ENCODE results near the gene ALG12. TPM values are rescaled to one million over a fixed set of nuclear protein-coding genes. Genes with fewer than 3 reads are reported as not detected.

Gene ALG12
- total RNA-seq, 1 donor, result 6.8 TPM

DNA sequence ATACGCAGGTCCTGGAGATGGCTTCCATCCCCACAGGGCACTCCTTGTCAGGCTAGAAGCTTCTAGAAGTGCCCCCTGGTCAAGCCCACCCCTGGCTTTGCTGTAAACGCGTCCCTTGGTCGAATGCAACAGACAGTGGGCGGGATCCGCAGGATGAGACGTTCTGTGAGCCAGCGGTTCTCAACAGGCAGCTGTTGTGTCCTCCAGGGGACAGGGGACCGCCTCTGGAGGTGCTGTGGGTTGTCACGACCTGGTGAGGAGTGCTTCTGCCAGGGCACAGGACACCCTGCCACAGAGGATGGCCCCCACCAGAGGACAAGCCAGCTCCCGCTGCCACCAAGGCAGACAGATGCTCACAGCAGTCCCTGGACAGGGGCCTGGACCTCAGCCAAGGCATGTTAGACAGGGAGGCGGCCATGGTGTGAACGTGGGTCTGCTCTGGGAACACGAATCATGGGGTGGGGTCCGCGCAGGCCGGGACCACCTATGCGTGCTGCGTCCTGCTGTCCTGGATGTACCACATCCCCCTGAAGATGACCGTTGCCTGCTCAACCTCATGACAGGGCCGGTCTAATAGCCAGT is 11.8 kb upstream of the ALG12 start:
- H3K9me3 ChIP-seq (ENCODE audit: low read depth, low read length), result no peaks in the 10 kb centered on the region
- H3K4me3 ChIP-seq (ENCODE audit: low read length), result no peak overlapping the region
- H3K4me1 ChIP-seq (ENCODE audit: insufficient read depth, low read length), result peaks cover 62% of the 10 kb centered on the region
- H3K27me3 ChIP-seq (ENCODE audit: insufficient read depth, low read length), result no peaks in the 10 kb centered on the region

DNA sequence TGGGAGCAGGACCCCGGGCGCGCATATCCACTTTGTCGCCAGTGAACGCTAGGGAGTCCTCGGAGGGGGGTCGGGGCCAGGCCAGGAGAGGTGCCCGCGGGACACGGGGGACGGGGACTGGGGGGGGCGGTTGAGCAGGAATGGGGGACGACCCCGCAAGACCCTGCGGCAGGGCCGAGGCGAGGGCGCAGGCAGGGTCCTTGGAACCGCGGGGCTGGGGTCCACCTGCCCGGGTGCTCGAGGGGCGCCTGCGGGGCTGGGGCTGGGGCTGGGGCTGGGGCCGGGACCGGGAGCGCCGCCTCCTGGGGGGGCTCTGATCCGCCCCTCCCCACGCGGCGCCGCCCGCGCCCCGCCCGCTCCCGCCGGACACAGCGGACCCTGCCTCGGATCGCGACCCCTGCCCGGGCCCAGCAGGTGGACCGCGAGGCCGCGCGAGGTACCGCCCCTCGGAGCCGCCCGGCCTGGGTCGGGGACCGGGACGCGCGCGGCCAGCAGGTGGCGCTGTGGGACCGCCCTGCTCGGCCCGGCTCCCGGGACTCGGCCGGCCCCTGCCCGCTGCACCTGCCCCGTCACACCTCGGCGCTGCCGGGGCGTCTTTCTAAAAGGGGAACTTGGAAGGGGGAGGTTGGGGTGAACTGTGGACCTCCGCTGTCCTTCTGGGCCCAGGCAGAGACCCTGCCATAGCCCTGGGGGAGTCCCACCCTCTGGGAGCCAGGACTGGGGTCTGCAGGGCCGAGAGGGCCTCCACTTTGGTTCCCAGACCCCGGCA is 11.2 kb upstream of the ALG12 start:
- H3K9me3 ChIP-seq (ENCODE audit: low read depth, low read length), result no peaks in the 10 kb centered on the region
- H3K4me3 ChIP-seq (ENCODE audit: low read length), result no peak overlapping the region
- H3K4me1 ChIP-seq (ENCODE audit: insufficient read depth, low read length), result peaks cover 59% of the 10 kb centered on the region
- no peaks in the 10 kb centered on the region for H3K27me3 ChIP-seq (ENCODE audit: insufficient read depth, low read length)

DNA sequence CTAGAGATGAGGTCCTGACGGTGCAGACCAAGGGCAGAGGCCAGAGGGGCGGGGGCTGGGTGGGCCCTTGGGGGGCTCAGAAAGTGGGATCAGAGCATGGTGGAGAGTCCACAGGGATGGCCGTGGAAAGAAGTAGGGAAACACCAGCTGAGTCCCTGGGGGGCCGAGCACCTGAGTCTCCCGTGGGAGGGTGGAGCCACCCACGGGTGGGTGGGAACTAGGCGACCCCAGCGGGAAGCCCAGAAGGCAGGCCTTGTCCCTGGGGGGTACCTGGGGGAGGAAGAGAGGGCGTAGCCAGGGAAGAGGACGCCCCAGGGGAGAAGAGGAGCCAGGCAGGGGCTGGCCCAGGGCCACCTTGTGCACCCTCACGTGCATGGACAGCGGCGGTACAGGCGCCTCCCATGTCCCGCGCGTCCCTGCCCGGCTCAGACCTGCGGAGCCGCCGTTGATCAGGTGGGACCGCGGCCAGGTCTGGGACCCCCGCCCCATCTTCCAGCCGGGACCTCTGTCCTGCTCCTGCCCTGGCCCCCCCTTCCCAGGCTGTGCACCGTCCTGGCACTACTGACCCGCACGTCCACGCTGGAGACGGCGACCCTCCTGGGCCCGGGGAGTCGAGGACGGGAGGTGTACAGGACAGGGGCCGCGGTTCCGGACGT is 10.4 kb upstream of the ALG12 start:
- Histone ChIP-seq H3K4me1 (ENCODE audit: insufficient read depth, low read length) (peaks cover 52% of the 10 kb centered on the region), H3K9me3 (ENCODE audit: low read depth, low read length) (no peaks in the 10 kb centered on the region), H3K4me3 (ENCODE audit: low read length) (no peak overlapping the region)

DNA sequence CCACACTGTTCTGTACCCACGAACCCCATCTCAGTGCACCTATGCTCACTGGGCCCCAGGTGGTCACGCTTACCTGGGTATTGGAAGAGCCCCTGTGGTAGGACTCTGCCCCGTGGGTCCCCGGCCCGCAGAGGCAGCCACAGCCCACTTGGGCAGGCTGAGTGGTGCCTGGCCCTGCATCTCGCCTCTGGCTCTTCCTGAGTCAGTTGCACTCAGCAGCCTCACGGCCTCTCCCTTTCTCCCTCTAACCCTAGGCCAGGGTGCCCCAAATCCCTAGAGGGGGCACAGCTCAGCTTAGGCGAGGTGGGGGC is 9.9 kb upstream of the ALG12 start:
- Histone ChIP-seq H3K9me3 (ENCODE audit: low read depth, low read length) (no peaks in the 10 kb centered on the region), H3K4me1 (ENCODE audit: insufficient read depth, low read length) (peaks cover 46% of the 10 kb centered on the region), H3K4me3 (ENCODE audit: low read length) (no peak overlapping the region), H3K27me3 (ENCODE audit: insufficient read depth, low read length) (no peaks in the 10 kb centered on the region)

More for the DNA sequence above, 10.4 kb upstream of the ALG12 start:
- H3K27me3 ChIP-seq (ENCODE audit: insufficient read depth, low read length), result no peaks in the 10 kb centered on the region

DNA sequence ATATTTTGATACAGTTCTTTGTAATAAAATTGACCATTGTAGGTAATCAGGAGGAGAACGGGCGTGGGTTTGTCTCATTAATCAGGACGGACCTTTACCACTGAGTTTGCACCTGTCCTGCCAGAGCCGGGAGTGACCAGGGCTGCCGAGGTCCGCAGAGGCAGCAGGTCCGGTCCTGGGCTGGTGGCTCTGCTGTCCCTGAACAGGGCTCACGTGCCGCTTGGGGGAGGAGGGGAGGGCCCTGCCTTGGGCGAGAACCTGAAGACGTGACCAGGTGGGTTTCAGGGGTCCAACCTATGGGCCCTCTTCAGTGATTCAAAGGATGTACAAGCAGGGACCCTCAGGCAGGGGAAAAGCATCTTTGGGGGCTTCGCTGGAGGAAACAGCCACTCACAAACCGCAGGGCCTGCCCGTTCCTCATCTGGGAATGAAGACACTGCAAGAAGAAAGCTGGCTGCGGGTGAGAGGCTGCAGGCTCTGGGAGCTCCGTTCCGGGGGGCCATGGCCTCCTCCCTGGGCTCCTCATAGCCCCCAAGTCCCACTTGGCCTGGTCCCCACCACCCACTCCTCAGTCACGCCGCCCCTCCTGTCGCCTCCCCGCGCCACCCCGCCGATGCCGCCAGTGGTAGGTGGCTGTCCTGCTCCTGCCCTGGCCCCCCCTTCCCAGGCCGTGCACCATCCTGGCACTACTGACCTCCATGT is 9.4 kb upstream of the ALG12 start:
- Histone ChIP-seq H3K9me3 (ENCODE audit: low read depth, low read length) (no peaks in the 10 kb centered on the region), H3K4me1 (ENCODE audit: insufficient read depth, low read length) (peaks cover 41% of the 10 kb centered on the region), H3K27me3 (ENCODE audit: insufficient read depth, low read length) (no peaks in the 10 kb centered on the region), H3K4me3 (ENCODE audit: low read length) (no peak overlapping the region)

DNA sequence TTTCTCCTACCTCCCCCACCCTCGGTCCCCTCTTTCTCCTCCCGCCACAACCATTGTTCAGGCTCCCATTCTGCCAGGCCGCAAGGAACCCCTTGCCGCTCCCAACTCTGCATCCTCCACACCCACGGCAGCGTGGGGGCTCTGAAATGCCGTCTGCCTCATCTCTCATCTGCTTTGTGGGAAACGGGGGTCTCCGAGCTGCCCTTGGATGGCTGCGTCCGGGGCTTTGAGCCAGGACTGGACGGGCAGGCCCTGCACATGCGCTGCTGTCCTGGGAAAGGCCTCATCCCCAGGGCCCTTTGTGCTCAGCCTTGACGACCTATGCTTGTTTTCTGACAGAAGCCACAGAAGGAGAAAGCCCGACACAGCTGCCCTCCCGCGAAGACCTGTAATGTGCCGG is 8.7 kb upstream of the ALG12 start:
- Histone ChIP-seq H3K9me3 (ENCODE audit: low read depth, low read length) (no peaks in the 10 kb centered on the region), H3K4me1 (ENCODE audit: insufficient read depth, low read length) (peaks cover 39% of the 10 kb centered on the region), H3K4me3 (ENCODE audit: low read length) (no peak overlapping the region), H3K27me3 (ENCODE audit: insufficient read depth, low read length) (no peaks in the 10 kb centered on the region)

DNA sequence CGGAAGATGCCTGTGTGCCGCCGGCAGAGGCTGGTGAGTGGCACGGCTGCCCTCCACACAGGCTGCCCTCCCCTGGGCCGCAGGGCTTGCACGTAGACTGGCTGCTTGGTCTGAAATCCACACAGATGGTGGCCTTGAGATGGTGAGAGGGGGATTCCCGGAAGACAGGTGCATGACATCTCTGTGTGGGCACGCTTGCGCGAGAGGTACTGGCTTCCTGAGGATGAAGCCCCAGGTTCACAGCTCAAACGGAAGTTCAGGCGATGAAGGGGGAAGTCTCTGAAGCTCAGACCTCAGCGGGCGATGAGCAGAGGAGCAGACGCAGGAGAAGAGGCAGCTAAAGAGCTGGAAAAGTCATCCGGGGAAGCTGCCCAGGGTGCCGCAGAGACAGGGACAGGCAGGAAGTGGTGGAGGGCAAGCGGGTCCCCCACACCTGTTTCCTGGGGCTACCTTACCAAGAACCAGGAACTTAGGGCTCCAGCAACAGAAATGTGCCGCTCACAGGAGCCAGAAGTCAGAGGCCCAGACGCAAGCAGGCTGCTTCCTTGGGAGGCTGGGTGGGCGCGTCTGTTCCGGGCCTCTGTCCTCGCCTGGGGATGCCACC is 7.4 kb upstream of the ALG12 start:
- H3K27me3 ChIP-seq (ENCODE audit: insufficient read depth, low read length), result no peaks in the 10 kb centered on the region
- peak overlapping the region; percentile 16 for H3K4me3 ChIP-seq (ENCODE audit: low read length)
- H3K9me3 ChIP-seq (ENCODE audit: low read depth, low read length), result no peaks in the 10 kb centered on the region
- peaks cover 26% of the 10 kb centered on the region for H3K4me1 ChIP-seq (ENCODE audit: insufficient read depth, low read length)

DNA sequence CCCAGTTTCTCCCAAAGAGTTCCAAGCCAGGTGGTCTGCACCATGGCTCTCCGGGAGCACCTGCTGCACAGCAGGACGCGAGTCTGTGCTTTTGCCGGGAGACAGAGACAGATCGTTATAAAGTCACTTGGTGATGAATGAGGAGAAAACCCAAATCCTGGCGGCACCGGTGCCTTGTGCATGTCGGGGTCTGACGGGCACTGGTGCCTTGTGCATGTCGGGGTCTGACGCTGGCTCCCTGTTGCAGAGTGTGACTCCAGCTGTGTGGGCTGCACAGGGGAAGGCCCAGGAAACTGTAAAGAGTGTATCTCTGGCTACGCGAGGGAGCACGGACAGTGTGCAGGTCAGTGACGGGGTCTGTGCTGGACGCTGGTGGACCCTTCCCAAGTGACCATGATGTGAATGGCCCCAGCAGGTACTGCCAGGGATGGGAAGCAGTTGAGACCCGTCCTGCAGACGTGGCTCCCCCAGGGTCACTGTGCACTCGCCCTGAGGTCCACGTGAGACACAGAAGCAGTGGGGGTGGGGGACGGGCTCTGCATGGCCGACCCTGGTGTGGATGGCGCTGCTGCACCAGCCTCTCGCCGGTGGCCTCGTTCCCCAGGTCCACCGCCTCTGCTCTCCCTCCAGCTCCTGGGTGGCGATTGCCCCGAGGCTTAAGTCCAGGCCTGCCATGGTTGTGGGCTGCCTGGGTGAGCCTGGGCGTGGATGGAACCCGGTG is 6.0 kb upstream of the ALG12 start:
- Histone ChIP-seq H3K9me3 (ENCODE audit: low read depth, low read length) (no peaks in the 10 kb centered on the region), H3K4me1 (ENCODE audit: insufficient read depth, low read length) (peaks cover 20% of the 10 kb centered on the region), H3K4me3 (ENCODE audit: low read length) (no peak overlapping the region), H3K27me3 (ENCODE audit: insufficient read depth, low read length) (no peaks in the 10 kb centered on the region)

DNA sequence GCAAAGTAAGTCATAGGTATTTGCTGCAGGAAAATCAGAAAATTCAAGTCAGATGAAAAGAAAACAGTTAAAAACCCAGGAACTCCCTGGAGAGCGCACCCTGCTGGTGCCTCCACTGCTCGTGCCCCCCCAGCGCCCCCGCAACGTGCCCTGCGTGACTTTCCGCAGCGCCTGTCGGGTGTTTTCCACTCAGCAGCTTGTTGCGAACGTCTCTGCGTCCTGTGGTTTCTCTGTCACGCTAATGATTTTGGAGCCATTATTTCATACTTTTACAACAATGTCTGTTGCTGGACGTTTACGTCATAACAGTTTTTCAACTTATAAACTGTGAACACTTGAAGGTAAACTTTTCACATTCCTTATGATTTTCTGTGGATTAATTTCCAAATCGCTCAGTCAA is 5.2 kb upstream of the ALG12 start:
- peaks cover 25% of the 10 kb centered on the region for H3K4me1 ChIP-seq (ENCODE audit: insufficient read depth, low read length)
- no peaks in the 10 kb centered on the region for H3K27me3 ChIP-seq (ENCODE audit: insufficient read depth, low read length)
- no peak overlapping the region for H3K4me3 ChIP-seq (ENCODE audit: low read length)
- no peaks in the 10 kb centered on the region for H3K9me3 ChIP-seq (ENCODE audit: low read depth, low read length)

DNA sequence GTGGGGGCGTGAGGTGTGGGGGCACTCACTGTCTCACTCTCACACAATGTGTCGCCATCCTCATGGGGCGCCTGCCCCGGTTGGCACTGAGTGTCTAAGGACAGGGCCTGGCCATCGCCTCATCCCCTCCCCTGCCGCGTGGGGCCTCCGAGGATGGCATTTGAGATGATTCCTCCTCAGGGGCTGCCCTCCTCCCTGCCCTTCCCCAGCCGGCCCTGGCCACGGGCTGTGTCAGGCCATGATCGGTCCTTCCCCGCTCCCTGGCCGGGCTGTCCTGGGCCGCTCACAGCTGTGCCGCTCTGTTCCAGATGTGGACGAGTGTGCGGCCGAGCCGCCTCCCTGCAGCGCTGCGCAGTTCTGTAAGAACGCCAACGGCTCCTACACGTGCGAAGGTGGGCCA is 4.7 kb upstream of the ALG12 start:
- no peaks in the 10 kb centered on the region for H3K27me3 ChIP-seq (ENCODE audit: insufficient read depth, low read length)
- H3K9me3 ChIP-seq (ENCODE audit: low read depth, low read length), result no peaks in the 10 kb centered on the region
- H3K4me3 ChIP-seq (ENCODE audit: low read length), result no peak overlapping the region
- H3K4me1 ChIP-seq (ENCODE audit: insufficient read depth, low read length), result peaks cover 26% of the 10 kb centered on the region

DNA sequence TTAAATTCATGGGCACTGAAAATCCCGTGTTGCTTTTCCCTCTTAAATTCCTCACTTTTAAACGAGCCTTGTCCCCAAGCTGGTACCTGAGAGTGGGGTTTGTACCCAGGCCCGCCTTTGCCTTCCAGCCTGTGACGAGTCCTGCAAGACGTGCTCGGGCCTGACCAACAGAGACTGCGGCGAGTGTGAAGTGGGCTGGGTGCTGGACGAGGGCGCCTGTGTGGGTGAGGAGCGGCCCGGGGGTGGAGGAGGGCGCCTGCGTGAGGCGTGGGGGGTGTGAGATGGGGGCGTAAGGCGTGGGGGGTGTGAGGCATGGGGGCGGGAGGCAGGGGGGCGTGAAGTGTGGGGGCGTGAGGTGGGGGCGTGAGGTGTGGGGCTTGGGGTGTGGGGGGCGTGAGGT is 4.2 kb upstream of the ALG12 start:
- Histone ChIP-seq H3K4me1 (ENCODE audit: insufficient read depth, low read length) (peaks cover 30% of the 10 kb centered on the region), H3K27me3 (ENCODE audit: insufficient read depth, low read length) (no peaks in the 10 kb centered on the region), H3K4me3 (ENCODE audit: low read length) (no peak overlapping the region), H3K9me3 (ENCODE audit: low read depth, low read length) (no peaks in the 10 kb centered on the region)

DNA sequence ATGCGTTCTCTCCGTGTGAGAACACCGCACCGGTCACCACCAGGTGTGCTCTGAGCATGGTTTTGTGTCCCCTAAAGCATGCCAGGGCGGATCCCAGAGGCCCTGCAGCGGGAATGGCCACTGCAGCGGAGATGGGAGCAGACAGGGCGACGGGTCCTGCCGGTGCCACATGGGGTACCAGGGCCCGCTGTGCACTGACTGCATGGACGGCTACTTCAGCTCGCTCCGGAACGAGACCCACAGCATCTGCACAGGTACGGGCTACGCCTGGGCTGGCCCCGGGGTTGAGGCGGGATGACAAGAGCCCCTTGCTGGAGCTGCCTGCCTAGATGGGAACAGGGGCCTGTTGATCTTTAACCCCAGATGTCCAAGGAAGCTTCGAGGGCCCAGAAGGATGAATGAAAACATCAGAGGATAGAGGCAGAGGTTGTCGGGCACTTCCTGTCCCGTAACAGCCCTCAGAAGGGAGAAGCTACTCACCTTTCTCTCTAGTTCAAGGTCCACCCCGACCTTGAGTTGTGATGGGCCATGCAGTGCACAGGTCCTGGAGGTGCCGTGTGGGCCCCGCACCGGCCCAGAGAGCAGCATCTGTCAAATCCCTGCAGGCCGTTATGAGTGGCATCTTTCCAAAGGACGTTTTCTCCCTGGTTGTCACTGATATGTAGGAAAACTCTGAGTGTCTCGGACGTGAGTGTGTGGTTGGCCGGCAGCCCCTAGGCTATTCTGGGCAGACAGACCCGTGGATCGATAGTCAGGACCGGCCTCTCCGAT is 3.5 kb upstream of the ALG12 start:
- Histone ChIP-seq H3K4me1 (ENCODE audit: insufficient read depth, low read length) (peaks cover 36% of the 10 kb centered on the region), H3K9me3 (ENCODE audit: low read depth, low read length) (no peaks in the 10 kb centered on the region), H3K4me3 (ENCODE audit: low read length) (no peak overlapping the region), H3K27me3 (ENCODE audit: insufficient read depth, low read length) (no peaks in the 10 kb centered on the region)

DNA sequence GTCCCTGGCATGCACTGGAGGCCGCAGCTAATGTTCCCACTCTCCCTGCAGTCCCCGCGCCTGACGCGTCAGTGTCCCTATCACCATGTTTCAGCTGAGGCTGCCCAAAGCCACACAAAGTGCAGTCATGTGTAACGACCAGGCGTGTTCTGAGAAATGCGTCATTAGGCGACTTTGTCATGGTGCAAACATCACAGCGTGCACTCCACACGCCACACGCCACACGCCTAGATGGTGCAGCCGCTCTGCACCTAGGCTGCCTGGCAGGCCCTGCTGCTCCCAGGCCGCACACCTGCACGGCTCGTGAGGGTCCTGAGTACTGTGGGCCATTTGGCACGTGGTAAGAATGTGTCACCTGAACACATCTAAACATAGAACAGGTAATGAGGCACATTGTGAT is 2.6 kb upstream of the ALG12 start:
- Histone ChIP-seq H3K4me3 (ENCODE audit: low read length) (no peak overlapping the region), H3K9me3 (ENCODE audit: low read depth, low read length) (no peaks in the 10 kb centered on the region), H3K27me3 (ENCODE audit: insufficient read depth, low read length) (no peaks in the 10 kb centered on the region), H3K4me1 (ENCODE audit: insufficient read depth, low read length) (peaks cover 31% of the 10 kb centered on the region)
